DMS79 (cell line): ENCODE results near the gene ARHGEF33.

ENCODE experiments used
- DNase-seq: peaks from one replicate; lab custom pipeline; 2025; lab: John Stamatoyannopoulos, UW

Gene ARHGEF33

DNA sequence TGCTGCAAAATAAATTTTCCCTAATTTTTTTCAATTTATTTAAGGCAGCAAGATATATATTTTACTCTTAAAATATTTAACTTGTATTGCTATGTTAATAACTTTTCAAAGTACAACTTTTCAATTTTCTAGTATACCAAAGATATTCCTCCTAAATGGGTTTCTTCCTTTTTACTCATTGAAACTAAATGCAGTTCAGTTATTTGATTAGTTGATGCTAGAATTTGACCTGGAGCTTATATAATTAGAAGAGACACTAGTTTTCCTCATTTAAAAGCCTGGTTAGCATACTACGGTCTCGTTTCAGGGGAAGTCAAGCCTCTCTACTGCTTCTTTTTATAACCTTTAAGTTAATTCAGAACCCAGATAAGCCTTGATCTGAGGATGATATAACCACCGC lies at the start of gene ARHGEF33:
ARHGEF33 (plus strand) TSS at position 301 of the 400 bp plus-strand sequence. CDS start 29,573 bp downstream, outside the sequence.
- DNase-seq, result no peak

DNA sequence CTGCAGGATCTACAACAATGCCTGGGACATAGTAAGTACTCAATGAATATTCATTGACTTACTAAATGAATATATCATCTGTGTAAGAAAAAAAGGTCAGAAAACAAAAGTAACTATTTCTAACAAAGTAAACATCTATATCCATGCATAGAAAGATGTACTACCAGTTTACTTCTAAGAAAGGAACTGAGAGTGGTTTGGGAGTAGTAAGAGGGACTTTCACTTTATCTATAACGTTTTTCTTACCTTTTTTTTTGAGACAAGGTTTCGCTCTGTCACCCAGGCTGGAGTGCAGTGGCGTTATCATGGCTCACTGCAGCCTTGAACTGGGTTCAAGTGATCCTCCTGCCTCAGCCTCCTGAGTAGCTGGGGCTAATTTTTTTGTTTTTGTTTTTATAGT lies 39.6 kb upstream of the ARHGEF33 start:
- DNase-seq, result no peak

DNA sequence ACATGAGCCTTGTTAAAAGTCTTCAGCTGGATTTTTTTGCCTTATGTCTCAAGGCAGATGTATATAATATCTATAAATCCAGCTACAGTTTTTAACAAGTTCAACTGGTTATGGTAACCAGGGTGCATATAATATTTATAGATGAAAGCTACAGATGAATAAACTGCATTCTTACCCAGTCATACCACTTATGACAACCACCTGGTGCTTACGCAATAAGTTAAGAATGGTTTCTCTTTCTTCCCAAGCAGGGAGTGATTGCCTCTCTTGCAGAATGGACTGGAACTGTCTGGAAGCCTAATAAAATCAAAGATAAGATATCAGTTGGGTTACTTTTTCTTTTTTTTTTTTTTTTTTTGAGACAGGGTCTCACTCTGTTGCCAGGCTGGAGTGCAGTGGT lies 33.5 kb upstream of the ARHGEF33 start:
- DNase-seq, result no peak

DNA sequence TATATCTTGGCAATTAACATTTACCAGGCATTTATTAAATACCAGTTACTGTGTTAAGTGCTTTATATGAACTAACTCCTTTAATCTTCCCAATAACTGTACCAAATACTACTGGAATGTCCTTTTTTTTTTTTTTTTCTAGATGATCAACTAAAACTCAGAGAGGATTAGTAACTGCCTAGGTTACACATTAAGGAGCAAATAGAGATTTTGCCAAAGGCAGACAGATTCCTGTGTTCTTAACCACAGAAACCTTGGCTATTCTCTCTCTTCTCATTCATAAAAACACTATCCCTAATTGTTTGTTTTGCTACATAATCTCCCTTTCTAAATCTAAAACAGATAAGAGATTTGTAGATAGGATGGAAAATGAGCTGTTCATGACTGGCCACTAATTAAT lies 27.2 kb upstream of the ARHGEF33 start:
- DNase-seq, result no peak

DNA sequence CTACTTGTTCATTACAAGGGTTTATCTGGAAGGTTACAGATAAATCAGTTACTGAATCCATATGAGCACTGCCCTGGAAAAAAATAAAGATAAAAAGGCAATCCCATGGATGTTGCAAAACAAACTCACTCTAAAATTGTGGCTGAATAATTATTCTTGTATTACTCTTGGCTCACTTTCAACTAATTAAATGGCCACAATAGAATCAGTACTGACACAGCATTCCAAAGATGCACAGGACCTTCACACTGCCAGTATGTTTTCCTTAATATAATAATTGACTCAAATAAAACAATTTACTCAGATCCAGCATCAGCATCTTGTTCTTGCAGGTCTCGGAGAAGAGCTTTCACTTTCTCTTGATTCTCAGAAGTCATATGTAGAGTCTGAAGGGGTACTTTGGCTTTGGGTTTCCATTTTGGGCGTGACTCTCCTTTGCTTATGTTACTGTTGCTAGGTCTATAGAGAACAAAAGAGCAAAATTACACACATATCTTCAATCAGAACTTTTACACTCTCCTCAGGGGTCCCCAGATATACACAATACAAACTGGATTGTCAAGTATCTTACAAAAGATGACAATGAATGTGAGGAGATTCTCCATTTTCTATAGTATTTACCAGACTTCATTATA lies 26.5 kb upstream of the ARHGEF33 start:
- no peak for DNase-seq

DNA sequence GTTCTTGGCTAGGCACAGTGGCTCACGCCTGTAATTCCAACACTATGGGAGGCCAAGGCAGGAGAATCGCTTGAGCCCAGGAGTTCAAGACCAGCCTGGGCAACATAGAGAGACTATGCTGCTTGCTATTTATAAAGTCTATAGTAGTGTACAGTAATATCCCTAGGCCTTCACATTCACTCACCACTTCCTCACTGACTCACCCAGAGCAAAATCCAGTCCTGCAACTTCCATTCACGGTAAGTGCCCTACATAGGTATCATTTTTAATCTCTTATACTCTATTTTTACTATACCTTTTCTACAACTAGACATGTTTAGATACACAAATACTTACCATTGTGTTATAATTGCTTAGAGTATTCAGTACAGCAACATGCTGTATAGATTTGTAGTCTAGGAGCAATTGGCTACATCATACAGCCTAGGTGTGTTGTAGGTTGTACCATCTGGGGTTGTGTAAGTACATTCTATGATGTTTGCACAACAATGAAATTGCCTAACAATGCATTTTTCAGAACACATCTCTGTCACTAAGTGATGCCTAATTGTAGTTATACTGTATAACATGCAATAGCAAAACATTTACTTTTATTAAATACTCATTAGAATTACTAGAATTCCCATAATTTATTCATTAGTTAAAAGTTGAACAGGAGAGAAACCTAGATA lies 22.8 kb upstream of the ARHGEF33 start:
- no peak for DNase-seq

DNA sequence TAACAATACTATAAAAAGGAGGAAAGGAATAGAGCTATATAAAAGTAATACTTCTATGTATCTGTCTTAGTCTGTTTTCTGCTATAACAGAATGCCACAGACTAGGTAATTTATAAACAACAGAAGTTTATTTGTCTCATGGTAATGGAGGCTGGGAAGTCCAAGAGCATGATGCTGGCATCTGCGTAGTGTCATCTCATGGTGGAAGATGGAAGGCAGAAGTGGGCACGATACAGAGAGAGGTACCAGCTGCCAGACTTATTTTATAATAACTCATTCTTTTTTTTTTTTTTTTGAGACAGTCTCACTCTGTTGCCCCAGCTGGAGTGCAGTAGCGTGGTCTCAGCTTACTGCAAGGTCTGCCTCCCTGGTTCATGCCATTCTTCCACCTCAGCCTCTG lies 18.2 kb upstream of the ARHGEF33 start:
- DNase-seq, result no peak

DNA sequence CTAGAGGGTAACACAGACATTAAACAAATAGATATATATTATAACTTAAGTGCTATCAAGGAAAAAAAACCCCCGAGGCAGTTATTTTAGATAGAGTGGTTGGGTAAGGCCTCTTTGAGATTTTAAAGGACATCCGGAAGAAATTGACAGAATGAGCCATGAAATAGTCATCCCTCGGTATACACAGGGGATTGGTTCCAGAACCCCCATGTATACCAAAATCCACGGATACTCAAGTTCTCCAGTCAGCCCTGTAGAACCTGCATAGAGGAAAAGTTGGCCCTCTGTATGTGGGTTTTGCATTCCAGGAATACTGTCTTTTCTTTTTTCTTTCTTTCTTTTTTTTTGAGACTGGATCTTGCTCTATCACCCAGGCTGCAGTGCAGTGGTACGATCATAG lies 15.9 kb upstream of the ARHGEF33 start:
- no peak for DNase-seq

DNA sequence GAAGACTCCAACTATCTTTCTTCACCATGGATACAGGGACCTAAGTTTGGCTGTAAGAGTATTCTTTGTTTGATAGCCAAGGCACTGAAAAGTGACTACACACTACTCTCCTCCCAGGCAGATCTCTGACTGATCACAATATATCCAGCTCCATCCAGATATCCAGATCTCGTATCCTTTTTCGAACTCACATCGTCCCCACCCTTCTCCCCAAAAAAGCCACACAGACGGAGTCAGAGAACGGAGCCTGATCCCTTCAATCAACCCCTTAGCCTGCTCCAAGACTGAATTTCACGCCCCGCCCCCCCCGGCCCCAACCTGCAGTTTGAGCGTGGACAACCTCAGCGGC lies 14.5 kb upstream of the ARHGEF33 start:
- DNase-seq, result no peak

DNA sequence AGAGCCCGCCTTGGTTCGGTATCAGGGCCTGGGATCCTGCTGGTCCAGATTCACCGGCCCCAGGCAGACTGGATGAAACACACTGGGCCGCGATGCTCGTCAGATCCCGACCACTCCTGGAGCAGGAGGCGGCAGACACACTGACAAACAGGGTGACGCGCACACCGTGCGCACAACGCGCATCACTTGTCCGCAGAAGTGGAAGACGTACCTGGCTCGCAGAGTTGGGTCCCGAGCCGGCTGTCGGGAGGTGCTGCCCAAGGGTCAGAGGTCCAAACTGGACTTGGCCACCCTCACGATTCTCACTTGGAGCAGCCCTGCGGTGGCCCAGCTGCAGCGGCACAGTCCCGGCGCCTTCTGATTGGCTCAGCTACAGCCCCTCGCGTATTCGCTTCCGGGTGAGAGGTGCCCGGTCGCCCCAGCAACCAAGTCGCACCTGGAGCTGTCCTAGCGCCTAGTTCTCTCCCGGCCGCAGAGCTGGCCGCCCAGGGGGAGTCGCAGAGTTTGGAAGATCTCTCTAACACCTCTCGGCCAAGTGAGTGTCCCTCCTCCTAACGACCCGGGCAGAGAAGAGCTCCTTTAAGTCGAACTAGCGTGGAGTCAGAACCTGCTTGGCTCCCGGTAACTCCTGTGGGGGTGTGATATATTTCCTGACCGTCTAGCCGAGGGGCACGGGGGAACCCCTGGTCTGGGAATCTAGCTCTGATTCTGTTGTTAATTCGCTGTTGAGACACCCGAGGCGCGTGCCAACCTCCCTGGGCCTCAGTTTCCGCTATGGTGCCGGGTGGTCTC lies 13.9 kb upstream of the ARHGEF33 start, which contains the start of the genes DHX57 and MORN2:
DHX57 (minus strand) TSS at position 359 of the 792 bp plus-strand sequence. CDS start 7,529 bp downstream, outside the sequence.
MORN2 (plus strand) TSS at position 401 of the 792 bp plus-strand sequence.
- peak; percentile 63 for DNase-seq

DNA sequence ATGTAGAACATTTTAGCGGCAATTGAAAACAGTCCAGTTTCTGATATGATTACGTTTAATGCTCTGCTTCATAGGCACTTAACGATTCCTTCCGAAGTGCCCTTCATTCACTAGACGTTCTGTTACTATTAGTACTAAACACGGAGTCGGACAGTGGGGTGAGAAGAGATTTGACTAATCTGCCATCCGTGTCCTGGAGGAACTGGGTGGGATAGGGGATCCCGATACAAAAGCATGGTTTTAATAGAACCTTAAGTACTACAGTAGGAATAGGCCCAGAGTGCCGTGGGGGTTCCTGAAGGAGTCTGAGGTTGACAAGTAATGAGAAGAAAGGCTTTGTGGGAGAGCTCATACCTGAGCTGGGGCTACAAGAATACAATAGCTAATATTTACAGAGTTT lies 13.3 kb upstream of the ARHGEF33 start:
- no peak for DNase-seq

DNA sequence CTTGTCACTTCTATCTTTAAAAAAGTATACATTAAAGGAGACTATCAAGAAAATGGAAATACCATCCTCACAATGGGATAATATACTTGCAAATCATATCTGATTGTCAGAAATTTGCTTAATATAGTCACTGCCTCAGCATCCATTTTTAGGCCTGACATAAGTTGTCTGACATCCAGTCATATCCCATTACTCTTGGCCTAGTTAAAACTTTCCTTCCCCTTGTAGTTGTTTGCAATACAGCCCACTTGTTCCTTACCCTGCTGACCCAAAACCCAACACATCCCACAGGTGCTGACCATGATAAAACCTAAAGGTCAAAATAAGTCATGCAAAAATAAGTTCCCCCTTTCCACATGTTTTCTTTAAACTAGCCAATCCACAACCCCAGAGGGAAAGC lies 3.6 kb upstream of the ARHGEF33 start:
- no peak for DNase-seq

DNA sequence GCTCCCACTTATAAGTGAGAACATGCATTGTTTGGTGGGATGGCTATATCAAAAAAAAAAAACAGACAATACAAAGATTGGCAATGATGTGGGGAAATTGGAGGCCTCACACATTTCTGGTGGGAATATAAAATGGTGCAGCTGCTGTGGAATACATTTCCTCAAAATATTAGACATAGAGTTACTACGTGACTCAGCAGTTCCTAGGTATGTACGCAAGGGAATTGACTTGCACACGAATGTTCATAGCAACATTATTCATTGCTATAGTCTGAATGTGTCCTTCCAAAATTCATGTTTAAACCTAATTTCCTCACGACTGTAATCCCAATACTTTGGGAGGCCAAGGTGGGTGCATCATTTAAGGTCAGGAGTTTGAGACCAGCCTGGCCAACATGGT lies 2.3 kb upstream of the ARHGEF33 start:
- DNase-seq, result no peak

DNA sequence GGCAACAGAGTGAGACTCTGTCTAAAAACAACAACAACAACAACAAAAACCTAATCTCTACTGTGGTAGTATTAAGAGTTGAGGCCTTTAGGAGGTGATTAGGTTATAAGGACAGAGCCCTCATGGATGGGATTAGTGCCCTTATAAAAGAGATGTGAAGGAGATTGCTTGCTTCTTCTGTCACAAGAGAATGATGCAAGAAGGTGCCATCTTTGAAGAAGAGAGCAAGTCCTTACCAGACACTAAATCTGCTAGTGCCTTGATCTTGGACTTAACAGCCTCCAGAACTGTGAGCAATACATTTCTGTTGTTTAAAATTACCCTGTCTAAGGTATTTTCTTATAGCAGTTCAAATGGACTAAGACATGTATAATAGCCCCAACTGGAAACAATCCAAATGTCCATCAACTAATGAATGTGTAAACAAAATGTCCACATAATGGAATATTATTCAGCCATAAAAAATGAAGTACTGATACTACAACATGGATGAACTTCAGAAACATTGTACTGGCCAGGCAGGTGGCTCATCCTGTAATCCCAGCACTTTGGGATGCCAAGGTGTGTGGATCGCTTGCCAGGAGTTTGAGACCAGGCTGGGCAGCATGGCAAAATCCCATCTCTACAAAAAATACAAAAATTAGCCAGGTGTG lies 1.6 kb upstream of the ARHGEF33 start:
- DNase-seq, result no peak

DNA sequence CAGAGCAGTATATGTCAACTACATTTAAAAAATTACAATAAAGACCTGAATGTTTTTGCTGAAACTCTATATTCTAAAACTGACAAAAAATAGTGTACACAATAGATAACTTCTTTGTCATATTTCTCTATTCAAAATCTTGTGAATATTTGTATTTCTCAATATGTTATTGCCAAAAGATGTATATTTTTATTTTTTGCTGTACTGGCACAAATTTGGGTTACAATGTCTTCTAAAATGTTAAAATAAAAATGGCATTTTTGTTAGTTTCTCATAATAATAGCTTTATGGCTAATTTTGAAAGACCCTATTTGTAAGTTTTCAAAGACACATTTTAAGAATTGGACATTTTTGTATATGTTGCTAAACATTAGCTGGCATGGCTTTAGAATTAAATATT lies 630 bp upstream of the ARHGEF33 start:
- no peak for DNase-seq

DNA sequence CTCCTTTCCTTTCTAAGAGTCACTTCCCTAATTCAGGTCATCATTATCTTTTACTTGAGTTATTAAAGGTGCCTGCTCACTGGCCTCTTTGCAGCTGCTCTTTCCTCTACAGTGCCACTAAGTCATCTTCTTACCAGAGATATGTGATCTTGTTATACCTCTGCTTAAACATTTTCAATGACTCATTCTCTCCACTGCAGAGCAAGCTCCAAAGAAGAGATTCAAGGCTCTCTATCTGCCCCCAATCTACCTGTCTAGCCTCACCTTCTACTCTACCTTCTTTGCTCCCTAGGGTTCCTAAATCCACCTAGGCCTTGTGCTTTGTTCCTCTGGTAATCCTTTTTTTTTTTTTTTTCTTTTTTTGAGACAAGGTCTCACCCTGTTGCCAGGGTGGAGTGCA lies 3.1 kb downstream of the ARHGEF33 start:
- no peak for DNase-seq

DNA sequence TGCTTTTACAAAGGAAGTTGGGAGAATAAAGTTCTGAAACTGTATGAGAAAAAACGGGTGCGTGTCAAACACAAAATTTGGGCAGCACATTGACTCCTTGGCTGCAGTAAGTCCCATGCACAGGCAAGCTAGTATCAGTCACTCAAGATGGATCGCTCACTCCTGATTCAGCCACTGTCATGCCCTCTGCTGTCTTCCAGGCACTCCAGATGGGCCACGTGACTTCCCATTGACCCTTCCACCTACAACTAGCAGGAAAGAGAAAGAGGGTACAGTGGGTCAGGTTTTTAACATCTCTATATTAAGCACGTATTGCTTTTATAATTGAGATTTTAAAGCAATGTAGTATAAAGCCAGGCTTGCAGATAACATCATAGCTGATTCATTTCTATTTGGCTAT lies 8.6 kb downstream of the ARHGEF33 start:
- DNase-seq, result no peak

DNA sequence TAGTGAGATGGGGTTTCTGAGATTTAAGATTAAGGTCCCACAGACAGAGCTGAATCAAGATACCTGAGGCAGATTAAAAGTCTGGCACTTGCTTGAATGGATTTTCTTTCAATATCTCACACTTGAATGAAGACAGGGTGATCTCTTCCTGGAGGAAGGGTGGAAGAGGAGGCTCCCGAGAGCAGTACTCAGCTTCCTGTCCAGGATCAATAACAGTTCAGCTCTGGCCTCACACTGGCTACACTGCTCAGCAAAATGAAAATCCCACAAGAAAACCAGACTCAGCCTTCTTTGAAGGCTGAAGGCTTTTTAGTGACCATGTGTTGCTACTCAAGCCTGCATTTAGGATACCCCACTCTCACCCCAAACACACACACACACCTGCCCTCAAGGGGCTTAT lies 11.1 kb downstream of the ARHGEF33 start:
- no peak for DNase-seq

DNA sequence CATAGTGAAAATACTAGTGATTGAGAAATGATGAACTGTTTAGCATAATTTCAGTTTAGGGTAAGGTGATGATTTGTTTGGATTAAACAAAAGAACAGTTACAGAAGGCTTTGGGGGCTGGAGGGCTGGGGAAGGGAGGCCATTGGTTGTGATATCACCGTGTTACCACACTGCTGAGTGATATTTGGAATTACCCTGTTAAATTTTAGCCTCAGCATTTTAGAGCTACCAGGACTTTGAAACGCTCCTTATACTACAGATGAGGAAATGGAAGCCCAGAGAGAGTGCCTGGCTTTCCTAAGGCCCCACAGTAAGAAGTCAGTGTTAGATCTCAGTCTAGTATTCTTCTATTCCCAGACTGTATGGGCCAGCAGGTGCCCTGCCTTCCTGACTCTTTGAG lies 15.6 kb downstream of the ARHGEF33 start:
- DNase-seq, result no peak

DNA sequence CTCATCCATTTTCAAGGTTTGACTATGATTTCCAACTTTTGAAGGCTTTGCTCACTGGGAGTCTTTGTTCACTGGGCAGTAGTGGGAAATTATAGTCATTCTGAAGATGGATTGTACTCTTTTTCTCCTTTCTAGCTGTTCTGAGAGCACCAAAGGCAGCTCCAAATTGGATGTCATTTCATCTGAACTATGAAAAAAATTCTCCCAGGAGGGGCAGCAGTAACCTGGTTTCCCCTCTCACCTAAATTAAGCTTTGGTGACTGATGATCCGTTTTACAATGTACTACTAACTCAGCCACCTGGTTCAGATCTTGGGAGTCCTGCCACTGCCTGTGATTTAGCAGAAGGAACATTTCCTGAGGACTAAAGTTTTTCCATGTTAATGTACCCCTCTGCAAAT lies 17.6 kb downstream of the ARHGEF33 start:
- no peak for DNase-seq

DNA sequence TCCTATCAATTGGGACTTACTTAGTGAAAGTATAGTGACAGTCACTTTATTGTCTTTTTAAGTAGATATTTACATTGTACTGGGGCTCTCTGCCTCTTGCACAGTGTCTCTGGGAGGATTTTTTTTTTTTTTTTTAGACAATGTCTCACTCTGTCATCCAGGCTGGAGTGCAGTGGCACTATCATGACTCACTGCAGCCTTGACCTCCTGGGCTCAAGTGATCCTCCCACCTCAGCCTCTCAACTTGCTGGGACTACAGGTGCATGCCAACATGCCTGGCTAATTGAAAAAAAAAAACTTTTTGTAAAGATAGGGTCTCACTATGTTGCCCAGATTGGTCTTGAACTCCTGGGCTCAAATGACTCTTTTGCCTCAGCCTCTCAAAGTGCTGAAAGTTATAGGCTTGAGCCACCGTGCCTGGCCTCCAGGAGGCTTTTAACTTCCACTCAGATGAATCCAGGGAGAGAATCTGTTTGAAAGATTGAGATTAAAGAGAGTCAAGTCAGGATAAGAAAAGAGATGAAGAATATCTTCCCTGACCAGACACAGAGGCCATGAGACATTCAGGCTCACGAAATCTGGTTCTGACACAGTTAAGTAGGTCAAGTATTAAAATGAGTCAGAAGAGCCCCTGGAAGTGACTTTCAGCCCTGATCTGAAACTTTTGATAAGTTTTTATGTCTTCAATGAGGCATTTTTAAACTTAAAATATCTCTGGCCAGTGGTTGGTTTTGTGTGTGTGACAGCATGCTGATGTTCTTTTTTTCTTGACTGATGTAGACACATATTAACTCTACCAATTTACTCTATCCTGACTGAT lies 18.3 kb downstream of the ARHGEF33 start:
- DNase-seq, result no peak

DNA sequence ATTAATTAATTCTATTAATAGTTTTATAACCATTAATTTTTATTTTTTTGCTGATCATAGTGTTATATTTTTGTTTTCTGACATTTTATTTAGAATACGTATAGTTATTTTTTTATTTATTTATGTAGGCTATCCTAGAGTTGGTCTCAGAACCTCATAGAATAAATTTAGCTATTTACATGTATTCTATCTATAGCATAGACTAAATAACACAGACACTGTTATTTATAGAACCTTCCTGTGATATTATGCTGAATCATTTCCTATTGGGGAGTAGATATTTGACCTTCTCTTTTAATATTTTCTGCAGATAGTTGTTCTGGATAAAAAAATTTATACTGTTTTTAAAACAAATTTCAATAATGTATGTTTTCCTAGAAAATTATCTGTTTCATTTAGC lies 20.2 kb downstream of the ARHGEF33 start:
- DNase-seq, result no peak
